Stimulated activated memory B cell treated with anti-CD40 and anti-IgM and Interleukin-4, amounts not matched to agents 10 μg/mL and 1 μg/mL and 100 μg/mL, for 72 hours (primary cell): Measurements from ENCODE around the gene KDM5B.
"Not testable (repeated sequence)": the region's sequence is repeated elsewhere in the genome, so short reads cannot be mapped to it uniquely, and the experiment has no call there.

Experiments used
- ATAC-seq: fragments of 150-1000 bp; cut with Tn5 transposase; 2 replicates; pipeline ENCODE4 v1.10.0; 2021
- H3K27ac Mint-ChIP-seq: one replicate; pipeline ENCODE4 v1.8.0; 2022; ENCODE audit warnings: mild to moderate bottlenecking, mixed read lengths
- H3K27me3 Mint-ChIP-seq: one replicate; pipeline ENCODE4 v1.8.0; 2022; ENCODE audit warnings: mixed read lengths
- H3K36me3 Mint-ChIP-seq: one replicate; pipeline ENCODE4 v1.8.0; 2022; ENCODE audit warnings: mixed read lengths
- H3K4me1 Mint-ChIP-seq: one replicate; pipeline ENCODE4 v1.8.0; 2022; ENCODE audit warnings: mixed read lengths
- H3K4me3 Mint-ChIP-seq: one replicate; pipeline ENCODE4 v1.8.0; 2022; ENCODE audit warnings: mild to moderate bottlenecking, moderate library complexity, mixed read lengths
- H3K9me3 Mint-ChIP-seq: one replicate; pipeline ENCODE4 v1.8.0; 2022; ENCODE audit warnings: mixed read lengths

The KDM5B gene

GRCh38 chr1:202781180-202781579 is 27.0 kb downstream of the KDM5B start:
- Mint-ChIP-seq H3K36me3 (no peaks in the 10 kb centered on the region), H3K4me3 (no peak overlapping the region), H3K27me3 (no peaks in the 10 kb centered on the region), H3K27ac (no peak overlapping the region), H3K9me3 (no peaks in the 10 kb centered on the region), H3K4me1 (no peaks in the 10 kb centered on the region)
- ATAC-seq: no peak

GRCh38 chr1:202770135-202770534 is 38.1 kb downstream of the KDM5B start:
- ATAC-seq: no peak
- Mint-ChIP-seq H3K27ac (no peak overlapping the region), H3K36me3 (peaks cover 36% of the 10 kb centered on the region), H3K4me1 (no peaks in the 10 kb centered on the region), H3K27me3 (no peaks in the 10 kb centered on the region), H3K4me3 (no peak overlapping the region), H3K9me3 (no peaks in the 10 kb centered on the region)

GRCh38 chr1:202765721-202766120 is 42.5 kb downstream of the KDM5B start:
- Mint-ChIP-seq H3K27ac (no peak overlapping the region), H3K4me3 (no peak overlapping the region), H3K4me1 (no peaks in the 10 kb centered on the region), H3K9me3 (no peaks in the 10 kb centered on the region), H3K27me3 (no peaks in the 10 kb centered on the region), H3K36me3 (peaks cover 34% of the 10 kb centered on the region)
- no peak for ATAC-seq

GRCh38 chr1:202762019-202762418 is 46.2 kb downstream of the KDM5B start:
- peaks cover 37% of the 10 kb centered on the region for H3K36me3 Mint-ChIP-seq
- H3K4me1 Mint-ChIP-seq: no peaks in the 10 kb centered on the region
- H3K27me3 Mint-ChIP-seq: no peaks in the 10 kb centered on the region
- no peaks in the 10 kb centered on the region for H3K9me3 Mint-ChIP-seq
- H3K4me3 Mint-ChIP-seq: no peak overlapping the region
- H3K27ac Mint-ChIP-seq: no peak overlapping the region
- ATAC-seq: no peak

GRCh38 chr1:202760589-202760988 is 47.6 kb downstream of the KDM5B start:
- no peak overlapping the region for H3K27ac Mint-ChIP-seq
- no peaks in the 10 kb centered on the region for H3K9me3 Mint-ChIP-seq
- ATAC-seq: no peak
- H3K27me3 Mint-ChIP-seq: no peaks in the 10 kb centered on the region
- no peaks in the 10 kb centered on the region for H3K4me1 Mint-ChIP-seq
- H3K4me3 Mint-ChIP-seq: no peak overlapping the region
- peaks cover 43% of the 10 kb centered on the region for H3K36me3 Mint-ChIP-seq

GRCh38 chr1:202756391-202756790 is 51.8 kb downstream of the KDM5B start:
- Mint-ChIP-seq H3K4me1 (no peaks in the 10 kb centered on the region), H3K27me3 (no peaks in the 10 kb centered on the region), H3K4me3 (no peak overlapping the region), H3K27ac (no peak overlapping the region), H3K9me3 (no peaks in the 10 kb centered on the region), H3K36me3 (peaks cover 49% of the 10 kb centered on the region)
- no peak for ATAC-seq

- no peak overlapping the region for H3K4me3 Mint-ChIP-seq
- no peaks in the 10 kb centered on the region for H3K4me1 Mint-ChIP-seq
- H3K27ac Mint-ChIP-seq: no peak overlapping the region
- no peak for ATAC-seq
- H3K36me3 Mint-ChIP-seq: peaks cover 54% of the 10 kb centered on the region
- H3K27me3 Mint-ChIP-seq: no peaks in the 10 kb centered on the region
- H3K9me3 Mint-ChIP-seq: no peaks in the 10 kb centered on the region
Measured at GRCh38 chr1:202754293-202754692, 53.9 kb downstream of the KDM5B start.

- Mint-ChIP-seq H3K4me1 (no peaks in the 10 kb centered on the region), H3K4me3 (no peak overlapping the region), H3K27ac (no peak overlapping the region), H3K36me3 (peaks cover 59% of the 10 kb centered on the region), H3K27me3 (no peaks in the 10 kb centered on the region), H3K9me3 (no peaks in the 10 kb centered on the region)
- no peak for ATAC-seq
Measured at GRCh38 chr1:202752774-202753173, 55.4 kb downstream of the KDM5B start.

- Mint-ChIP-seq H3K27ac (no peak overlapping the region), H3K27me3 (no peaks in the 10 kb centered on the region), H3K36me3 (peaks cover 54% of the 10 kb centered on the region), H3K4me3 (no peak overlapping the region), H3K9me3 (no peaks in the 10 kb centered on the region), H3K4me1 (no peaks in the 10 kb centered on the region)
- no peak for ATAC-seq
Measured at GRCh38 chr1:202750761-202751160, 57.5 kb downstream of the KDM5B start.

- H3K4me1 Mint-ChIP-seq: no peaks in the 10 kb centered on the region
- peaks cover 54% of the 10 kb centered on the region for H3K36me3 Mint-ChIP-seq
- ATAC-seq: no peak
- no peak overlapping the region for H3K27ac Mint-ChIP-seq
- no peak overlapping the region for H3K4me3 Mint-ChIP-seq
- H3K9me3 Mint-ChIP-seq: peaks cover 1% of the 10 kb centered on the region
- H3K27me3 Mint-ChIP-seq: no peaks in the 10 kb centered on the region
Measured at GRCh38 chr1:202750024-202750423, 58.2 kb downstream of the KDM5B start.

GRCh38 chr1:202745323-202745888 is 62.8 kb downstream of the KDM5B start:
- Mint-ChIP-seq H3K4me1 (no peaks in the 10 kb centered on the region), H3K27ac (no peak overlapping the region), H3K27me3 (no peaks in the 10 kb centered on the region), H3K36me3 (peaks cover 67% of the 10 kb centered on the region), H3K4me3 (no peak overlapping the region), H3K9me3 (peaks cover 5% of the 10 kb centered on the region)
- no peak for ATAC-seq

GRCh38 chr1:202744770-202745169 is 63.5 kb downstream of the KDM5B start:
- H3K27ac Mint-ChIP-seq, H3K4me1 Mint-ChIP-seq, ATAC-seq: not testable (repeated sequence)

GRCh38 chr1:202742496-202742895 is 65.7 kb downstream of the KDM5B start:
- no peak for ATAC-seq
- no peak overlapping the region for H3K4me3 Mint-ChIP-seq
- no peaks in the 10 kb centered on the region for H3K27me3 Mint-ChIP-seq
- H3K9me3 Mint-ChIP-seq: peaks cover 5% of the 10 kb centered on the region
- H3K27ac Mint-ChIP-seq: no peak overlapping the region
- no peaks in the 10 kb centered on the region for H3K4me1 Mint-ChIP-seq
- H3K36me3 Mint-ChIP-seq: peaks cover 64% of the 10 kb centered on the region

More at GRCh38 chr1:202744770-202745169, 63.5 kb downstream of the KDM5B start:
- H3K36me3 Mint-ChIP-seq: peaks cover 68% of the 10 kb centered on the region
- not testable (repeated sequence) for H3K4me3 Mint-ChIP-seq, H3K27me3 Mint-ChIP-seq, H3K9me3 Mint-ChIP-seq

GRCh38 chr1:202733251-202733650 is 75.0 kb downstream of the KDM5B start:
- H3K4me1 Mint-ChIP-seq: no peaks in the 10 kb centered on the region
- peaks cover 75% of the 10 kb centered on the region for H3K36me3 Mint-ChIP-seq
- H3K27me3 Mint-ChIP-seq: no peaks in the 10 kb centered on the region
- no peaks in the 10 kb centered on the region for H3K9me3 Mint-ChIP-seq
- H3K27ac Mint-ChIP-seq: no peak overlapping the region
- H3K4me3 Mint-ChIP-seq: no peak overlapping the region
- no peak for ATAC-seq

GRCh38 chr1:202728951-202729350 is 79.3 kb downstream of the KDM5B start:
- ATAC-seq: no peak
- Mint-ChIP-seq H3K4me3 (no peak overlapping the region), H3K4me1 (no peaks in the 10 kb centered on the region), H3K27me3 (no peaks in the 10 kb centered on the region), H3K27ac (no peak overlapping the region), H3K36me3 (peaks cover 67% of the 10 kb centered on the region), H3K9me3 (no peaks in the 10 kb centered on the region)

- Mint-ChIP-seq H3K36me3 (peaks cover 40% of the 10 kb centered on the region), H3K4me1 (no peaks in the 10 kb centered on the region), H3K9me3 (no peaks in the 10 kb centered on the region), H3K27me3 (no peaks in the 10 kb centered on the region), H3K4me3 (no peak overlapping the region), H3K27ac (no peak overlapping the region)
- no peak for ATAC-seq
Measured at GRCh38 chr1:202725526-202725925, 82.7 kb downstream of the KDM5B start.

GRCh38 chr1:202723708-202724107 is 84.5 kb downstream of the KDM5B start:
- ATAC-seq: no peak
- Mint-ChIP-seq H3K9me3 (no peaks in the 10 kb centered on the region), H3K27me3 (no peaks in the 10 kb centered on the region), H3K27ac (no peak overlapping the region), H3K36me3 (peaks cover 22% of the 10 kb centered on the region), H3K4me3 (no peak overlapping the region), H3K4me1 (no peaks in the 10 kb centered on the region)
